DOHH2 (cell line): ENCODE results near the gene RNF133.

Source experiments
- H3F3A ChIP-seq: fragments of 200-600 bp; sonication (generic), shearing (Covaris generic); 2 replicates; pipeline ENCODE4 v1.6.0; 2016; ENCODE audit warnings: antibody characterized with exemption, mild to moderate bottlenecking; ENCODE audit not compliant: control insufficient read depth, insufficient read depth
- H3K27ac ChIP-seq: fragments of 200-600 bp; sonication (generic); 2 replicates; pipeline ENCODE4 v1.5.1; 2014; ENCODE audit warnings: low read depth, mild to moderate bottlenecking, low read length, moderate library complexity
- H3K27me3 ChIP-seq: fragments of 200-600 bp; sonication (generic); 2 replicates; pipeline ENCODE4 v1.6.1; 2014; ENCODE audit warnings: mild to moderate bottlenecking, low read length, mixed read lengths; ENCODE audit not compliant: control insufficient read depth
- H3K36me3 ChIP-seq: fragments of 200-600 bp; sonication (generic); 2 replicates; pipeline ENCODE4 v1.6.1; 2014; ENCODE audit warnings: mild to moderate bottlenecking, low read length, moderate library complexity, mixed read lengths; ENCODE audit not compliant: control insufficient read depth
- H3K4me1 ChIP-seq: fragments of 200-600 bp; sonication (generic); 2 replicates; pipeline ENCODE4 v1.6.1; 2014; ENCODE audit warnings: mild to moderate bottlenecking, low read length, mixed read lengths; ENCODE audit not compliant: control insufficient read depth
- H3K4me2 ChIP-seq: fragments of 200-600 bp; sonication (generic); 2 replicates; pipeline ENCODE4 v1.6.0; 2014; ENCODE audit warnings: mild to moderate bottlenecking, low read length, moderate library complexity
- H3K4me3 ChIP-seq: fragments of 200-600 bp; sonication (generic); 2 replicates; pipeline ENCODE4 v1.5.1; 2014; ENCODE audit warnings: mild to moderate bottlenecking, low read length, mixed read lengths
- H3K79me2 ChIP-seq: fragments of 200-600 bp; sonication (generic); 2 replicates; pipeline ENCODE4 v1.6.1; 2014; ENCODE audit warnings: mild to moderate bottlenecking, low read length, mixed read lengths; ENCODE audit not compliant: control insufficient read depth
- H3K9me2 ChIP-seq: fragments of 200-600 bp; sonication (generic); replicated peaks from 2 replicates; pipeline ENCODE4 v1.6.1; 2014; ENCODE audit warnings: mild to moderate bottlenecking, low read length, mixed read lengths; ENCODE audit not compliant: control insufficient read depth
- H3K9me3 ChIP-seq: fragments of 200-600 bp; sonication (generic); 2 replicates; pipeline ENCODE4 v1.6.1; 2014; ENCODE audit warnings: antibody characterized with exemption, low read length, mixed read lengths; ENCODE audit not compliant: control insufficient read depth, insufficient read depth
- H4K20me1 ChIP-seq: fragments of 200-600 bp; sonication (generic); 2 replicates; pipeline ENCODE4 v1.6.0; 2014; ENCODE audit warnings: low read depth, mild to moderate bottlenecking, antibody characterized with exemption, low read length, moderate library complexity; ENCODE audit not compliant: control insufficient read depth, insufficient read depth
- CTCF ChIP-seq: fragments of 200-600 bp; sonication (generic); IDR thresholded peaks from one replicate; pipeline ENCODE4 v1.5.1; 2014; ENCODE audit warnings: antibody characterized with exemption, mild to moderate bottlenecking, low read depth, low read length; ENCODE audit not compliant: poor library complexity, severe bottlenecking
- EZH2phosphoT487 ChIP-seq: fragments of 200-600 bp; sonication (generic); IDR thresholded peaks from 2 replicates; pipeline ENCODE4 v1.6.1; 2017; ENCODE audit warnings: borderline replicate concordance, mild to moderate bottlenecking, antibody characterized with exemption, low read length, moderate library complexity, mixed read lengths

The RNF133 gene

GRCh38 chr7:122719010-122719578, 20.2 kb upstream of the RNF133 start:
- H3K4me1 ChIP-seq: no peaks in the 10 kb centered on the region
- H3K4me2 ChIP-seq: no peak overlapping the region
- H4K20me1 ChIP-seq: no peaks in the 10 kb centered on the region
- no peaks in the 10 kb centered on the region for H3K9me3 ChIP-seq
- no peaks in the 10 kb centered on the region for H3K36me3 ChIP-seq
- H3F3A ChIP-seq: no peaks in the 10 kb centered on the region
- H3K27ac ChIP-seq: no peak overlapping the region
- H3K4me3 ChIP-seq: no peak overlapping the region
- TF ChIP-seq CTCF (no peak), EZH2phosphoT487 (no peak)
- no peaks in the 10 kb centered on the region for H3K9me2 ChIP-seq
- H3K79me2 ChIP-seq: no peaks in the 10 kb centered on the region
- H3K27me3 ChIP-seq: no peaks in the 10 kb centered on the region

DNA sequence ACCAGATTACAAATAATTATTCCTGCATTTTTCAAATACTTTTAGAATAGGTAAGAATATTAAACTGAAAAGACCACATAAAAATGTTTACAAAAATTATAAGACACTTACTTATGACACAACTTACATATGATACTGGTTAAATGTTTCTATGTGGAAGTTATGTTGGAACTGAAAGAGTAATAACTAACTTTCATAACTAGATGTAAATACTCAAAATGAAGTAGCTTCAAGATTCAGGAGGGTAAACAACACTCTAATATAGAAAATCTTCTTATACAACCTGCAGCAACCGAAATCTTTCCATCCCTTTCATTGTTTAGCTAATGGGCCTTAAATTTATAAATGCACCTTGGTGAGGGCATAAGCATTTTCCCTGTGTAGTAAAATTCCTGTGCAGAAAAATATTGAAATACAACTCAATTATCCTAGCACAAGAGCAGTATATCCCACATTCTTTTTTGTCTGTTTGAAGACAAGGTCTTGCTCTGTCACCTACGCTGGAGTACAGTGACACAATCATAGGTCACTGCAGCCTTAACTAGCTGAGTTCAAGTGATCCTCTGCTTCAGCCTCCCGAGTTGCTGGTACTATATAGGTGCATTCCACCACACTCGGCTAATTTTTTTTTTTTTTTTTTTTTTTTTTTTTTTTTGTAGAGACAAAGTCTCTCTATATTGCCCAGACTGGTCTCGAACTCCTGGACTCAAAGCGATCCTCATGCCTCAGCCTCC, 18.6 kb upstream of the RNF133 start:
- H3K79me2 ChIP-seq: no peaks in the 10 kb centered on the region
- H3K27ac ChIP-seq: no peak overlapping the region
- H3K4me2 ChIP-seq: no peak overlapping the region
- H3K9me3 ChIP-seq: no peaks in the 10 kb centered on the region
- no peaks in the 10 kb centered on the region for H3F3A ChIP-seq
- no peaks in the 10 kb centered on the region for H4K20me1 ChIP-seq
- H3K9me2 ChIP-seq: no peaks in the 10 kb centered on the region
- H3K27me3 ChIP-seq: no peaks in the 10 kb centered on the region
- H3K4me3 ChIP-seq: no peak overlapping the region
- no peaks in the 10 kb centered on the region for H3K36me3 ChIP-seq
- H3K4me1 ChIP-seq: no peaks in the 10 kb centered on the region
- no peak for TF ChIP-seq EZH2phosphoT487
- no peak for TF ChIP-seq CTCF

DNA sequence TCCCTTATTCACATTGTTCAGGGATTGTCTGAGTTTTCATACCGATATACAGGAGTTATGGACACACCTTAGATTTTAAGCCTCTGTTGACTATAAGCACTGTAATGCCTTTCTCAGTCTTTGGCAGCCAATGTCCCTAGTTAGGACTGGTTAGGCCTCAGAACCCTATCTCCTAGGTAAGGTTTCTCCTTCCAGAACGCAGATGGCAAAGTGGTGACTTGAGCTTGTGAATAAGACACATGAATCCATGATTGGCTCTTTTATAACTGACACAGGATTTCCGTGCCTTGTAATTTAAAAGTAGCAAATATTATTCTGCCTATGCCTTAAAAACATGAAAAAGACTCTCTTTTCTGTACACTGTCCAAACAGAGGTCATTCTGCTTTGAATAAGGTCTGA, 16.3 kb upstream of the RNF133 start:
- Histone ChIP-seq H3K4me1 (no peaks in the 10 kb centered on the region), H3K36me3 (no peaks in the 10 kb centered on the region), H3K27me3 (no peaks in the 10 kb centered on the region), H3K9me2 (no peaks in the 10 kb centered on the region), H3F3A (no peaks in the 10 kb centered on the region), H3K9me3 (no peaks in the 10 kb centered on the region), H3K4me2 (no peak overlapping the region), H3K79me2 (no peaks in the 10 kb centered on the region), H3K27ac (no peak overlapping the region), H3K4me3 (no peak overlapping the region), H4K20me1 (no peaks in the 10 kb centered on the region)
- TF ChIP-seq CTCF (no peak), EZH2phosphoT487 (no peak)
